ENCODE results near the gene RCAN2.

DNA sequence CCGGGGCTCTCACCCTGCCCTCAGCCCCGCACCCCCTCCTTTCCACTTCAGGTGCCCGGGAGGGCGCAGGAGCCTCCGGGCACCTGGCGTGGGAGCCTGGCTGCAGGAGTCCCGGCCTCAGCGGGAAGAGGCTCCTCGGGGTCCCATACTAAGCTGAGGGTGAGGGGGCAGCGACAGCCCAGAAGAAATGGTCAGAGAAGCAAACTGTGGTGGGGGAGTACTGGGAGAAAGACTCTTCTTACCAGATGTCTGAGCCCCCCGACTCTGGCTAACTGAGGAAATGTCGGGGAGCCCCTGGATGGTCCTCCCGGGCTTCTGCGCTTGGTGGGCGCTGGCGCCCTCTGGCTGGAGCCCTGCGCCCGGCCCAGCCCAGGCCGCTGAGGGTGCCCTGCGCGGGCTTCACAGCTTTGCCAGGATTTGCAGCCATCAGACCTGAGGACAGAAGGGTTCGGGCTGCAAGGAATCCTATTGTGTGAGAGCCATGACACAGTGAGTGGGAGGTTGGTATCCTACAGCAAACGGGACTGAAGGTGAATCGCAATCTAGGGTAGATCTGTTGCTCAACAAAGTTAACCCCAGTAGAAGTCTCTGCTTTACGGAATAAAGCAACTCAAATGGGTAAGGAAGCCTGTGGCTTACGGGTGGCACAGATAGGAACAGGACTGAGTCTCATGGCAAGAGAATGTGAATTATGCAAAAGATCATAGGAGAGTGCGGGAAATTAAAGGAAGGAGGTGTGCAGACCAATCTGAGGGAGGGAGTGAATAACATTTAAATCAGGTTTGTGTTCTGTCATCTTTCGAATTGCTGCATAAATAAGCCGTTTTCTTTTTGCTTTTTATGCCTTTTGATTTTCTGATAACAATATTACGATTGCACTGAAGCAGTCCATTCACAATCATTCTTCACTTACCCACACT is 639 bp upstream of the RCAN2 start:
- TF ChIP-seq, protein P1, sequence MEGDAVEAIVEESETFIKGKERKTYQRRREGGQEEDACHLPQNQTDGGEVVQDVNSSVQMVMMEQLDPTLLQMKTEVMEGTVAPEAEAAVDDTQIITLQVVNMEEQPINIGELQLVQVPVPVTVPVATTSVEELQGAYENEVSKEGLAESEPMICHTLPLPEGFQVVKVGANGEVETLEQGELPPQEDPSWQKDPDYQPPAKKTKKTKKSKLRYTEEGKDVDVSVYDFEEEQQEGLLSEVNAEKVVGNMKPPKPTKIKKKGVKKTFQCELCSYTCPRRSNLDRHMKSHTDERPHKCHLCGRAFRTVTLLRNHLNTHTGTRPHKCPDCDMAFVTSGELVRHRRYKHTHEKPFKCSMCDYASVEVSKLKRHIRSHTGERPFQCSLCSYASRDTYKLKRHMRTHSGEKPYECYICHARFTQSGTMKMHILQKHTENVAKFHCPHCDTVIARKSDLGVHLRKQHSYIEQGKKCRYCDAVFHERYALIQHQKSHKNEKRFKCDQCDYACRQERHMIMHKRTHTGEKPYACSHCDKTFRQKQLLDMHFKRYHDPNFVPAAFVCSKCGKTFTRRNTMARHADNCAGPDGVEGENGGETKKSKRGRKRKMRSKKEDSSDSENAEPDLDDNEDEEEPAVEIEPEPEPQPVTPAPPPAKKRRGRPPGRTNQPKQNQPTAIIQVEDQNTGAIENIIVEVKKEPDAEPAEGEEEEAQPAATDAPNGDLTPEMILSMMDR (IDR thresholded peaks at IDR 0.05) = peak in 4 of 6 experiments; percentile 30 to 50 (median 44)
- no peak for TF ChIP-seq POLR2A (IDR thresholded peaks at IDR 0.05)
